Left ventricle myocardium inferior (tissue), 1 donor: ENCODE measurements around the gene ABR. TPM values are rescaled to one million over a fixed set of nuclear protein-coding genes. Genes with fewer than 3 reads are reported as not detected.

ENCODE experiments used
- DNase-seq: peaks from one replicate; pipeline ENCODE4 v3.0.0-alpha.2; 2020
- H3K27ac ChIP-seq: fragments of 200-600 bp; replicated peaks from 2 replicates; pipeline ENCODE4 v1.8.0; 2021
- H3K27me3 ChIP-seq: fragments of 200-600 bp; 2 replicates; pipeline ENCODE4 v1.8.0; 2021; ENCODE audit warnings: low read depth
- H3K36me3 ChIP-seq: fragments of 200-600 bp; 2 replicates; pipeline ENCODE4 v1.8.0; 2021
- H3K4me1 ChIP-seq: fragments of 200-600 bp; 2 replicates; pipeline ENCODE4 v1.8.0; 2021
- H3K4me3 ChIP-seq: fragments of 200-600 bp; 2 replicates; pipeline ENCODE4 v1.8.0; 2021; ENCODE audit warnings: mild to moderate bottlenecking, moderate library complexity
- H3K9me3 ChIP-seq: fragments of 200-600 bp; replicated peaks from 2 replicates; pipeline ENCODE4 v1.8.0; 2021
- CTCF ChIP-seq: fragments of 200-600 bp; IDR thresholded peaks from 2 replicates; pipeline ENCODE4 v1.8.0; 2021; ENCODE audit warnings: antibody characterized with exemption, mild to moderate bottlenecking, borderline replicate concordance
- intact Hi-C: fragments of 100-400 bp; cut with micrococcal nuclease; formaldehyde crosslinking; loops from one replicate; pipeline ENCODE4 v1.11.0; 2022
- total RNA-seq: library from RNA; stranded (reverse); fragmentation: NEBNext Ultra II Directional; extraction: Animal tissue kit (Norgen Biotek cat#: 25700); gene quantifications from one replicate; pipeline ENCODE4 v1.2.1, GENCODE V29; 2021
- donor health status: DM: no; HTN: yes; CAD: no; lungs with severe emphysema.

Gene ABR
- total RNA-seq, 1 donor from 2014 or later: 170 TPM

DNA sequence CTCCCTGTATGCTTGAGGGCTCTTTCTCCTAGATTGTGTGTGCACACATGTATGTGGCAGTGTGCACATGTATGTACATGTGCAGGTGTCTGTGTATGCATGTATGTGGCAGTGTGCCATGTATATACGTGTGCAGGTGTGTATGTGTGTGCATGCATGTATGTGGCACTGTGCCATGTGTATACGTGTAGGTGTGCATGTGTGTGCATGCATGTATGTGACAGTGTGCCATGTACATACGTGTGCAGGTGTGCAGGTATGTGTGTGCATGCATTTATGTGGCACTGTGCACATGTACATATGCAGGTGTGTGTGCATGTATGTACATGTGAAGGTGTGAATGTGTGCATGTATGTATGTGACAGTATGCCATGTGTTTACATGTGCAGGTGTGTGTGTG, 46.5 kb upstream of the ABR start:
- Histone ChIP-seq H3K27me3 (peaks cover 52% of the 10 kb centered on the region), H3K9me3 (no peaks in the 10 kb centered on the region), H3K4me1 (peaks cover 29% of the 10 kb centered on the region), H3K36me3 (no peaks in the 10 kb centered on the region), H3K27ac (no peak overlapping the region), H3K4me3 (no peak overlapping the region)
- no peak for DNase-seq
- no peak for TF ChIP-seq CTCF
- intact Hi-C loops: no loop called here

DNA sequence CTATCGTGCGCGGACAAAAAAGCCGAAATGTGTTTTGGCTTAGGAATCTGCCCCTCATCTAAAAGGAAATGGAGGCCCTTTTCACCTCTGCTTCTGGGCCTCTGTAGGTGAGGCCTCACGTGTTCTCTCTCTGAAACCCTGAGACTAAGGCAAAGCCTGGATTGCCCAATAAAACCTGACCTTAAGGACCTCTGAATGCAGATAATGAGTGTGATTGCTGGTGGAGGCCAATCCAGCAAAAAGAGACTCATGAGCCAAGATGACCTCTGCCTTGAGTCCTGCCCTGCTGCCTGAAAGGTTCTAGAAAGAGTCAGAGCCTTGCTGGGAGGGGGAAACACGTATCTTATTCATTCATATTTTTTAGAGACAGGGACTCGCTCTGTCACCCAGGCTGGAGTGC, 44.5 kb upstream of the ABR start:
- no peak for DNase-seq
- H3K4me1 ChIP-seq: peaks cover 18% of the 10 kb centered on the region
- peaks cover 45% of the 10 kb centered on the region for H3K27me3 ChIP-seq
- H3K36me3 ChIP-seq: no peaks in the 10 kb centered on the region
- intact Hi-C loops: no loop called here
- no peaks in the 10 kb centered on the region for H3K9me3 ChIP-seq
- no peak overlapping the region for H3K27ac ChIP-seq
- no peak overlapping the region for H3K4me3 ChIP-seq
- TF ChIP-seq CTCF: no peak

DNA sequence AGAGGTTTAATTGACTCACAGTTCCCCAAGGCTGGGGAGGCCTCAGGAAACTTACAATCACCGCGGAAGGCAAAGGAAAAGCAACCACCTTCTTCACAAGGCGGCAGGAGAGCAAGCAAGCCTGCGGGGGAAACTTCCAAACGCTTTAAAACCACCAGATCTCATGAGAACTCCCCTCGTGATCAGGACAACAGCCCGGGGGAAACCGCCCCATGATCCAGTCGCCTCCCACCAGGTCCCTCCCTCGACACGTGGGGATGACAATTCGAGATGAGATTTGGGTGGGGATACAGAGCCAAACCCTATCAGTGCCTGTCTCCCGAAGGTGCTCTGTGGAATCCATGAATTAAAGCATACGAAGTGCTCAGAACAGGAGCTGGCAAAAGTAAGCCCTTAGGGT, 43.9 kb upstream of the ABR start:
- no peak for TF ChIP-seq CTCF
- intact Hi-C loops: no loop called here
- DNase-seq: no peak
- Histone ChIP-seq H3K4me1 (peaks cover 11% of the 10 kb centered on the region), H3K27ac (no peak overlapping the region), H3K27me3 (peaks cover 39% of the 10 kb centered on the region), H3K9me3 (no peaks in the 10 kb centered on the region), H3K4me3 (no peak overlapping the region), H3K36me3 (no peaks in the 10 kb centered on the region)

- intact Hi-C loops: no loop called here
These were observed 42.5 kb upstream of the ABR start for GRCh38 chr17:1222321-1222720.

GRCh38 chr17:1221209-1221608, 41.4 kb upstream of the ABR start:
- Histone ChIP-seq H3K36me3 (no peaks in the 10 kb centered on the region), H3K27ac (no peak overlapping the region), H3K27me3 (peaks cover 34% of the 10 kb centered on the region), H3K4me3 (no peak overlapping the region), H3K4me1 (no peaks in the 10 kb centered on the region), H3K9me3 (no peaks in the 10 kb centered on the region)
- intact Hi-C loops: no loop called here
- no peak for TF ChIP-seq CTCF
- DNase-seq: no peak

More at GRCh38 chr17:1222321-1222720, 42.5 kb upstream of the ABR start:
- TF ChIP-seq CTCF: no peak
- Histone ChIP-seq H3K4me3 (no peak overlapping the region), H3K27ac (no peak overlapping the region), H3K4me1 (no peaks in the 10 kb centered on the region), H3K36me3 (no peaks in the 10 kb centered on the region), H3K27me3 (peaks cover 31% of the 10 kb centered on the region), H3K9me3 (no peaks in the 10 kb centered on the region)
- DNase-seq: no peak

DNA sequence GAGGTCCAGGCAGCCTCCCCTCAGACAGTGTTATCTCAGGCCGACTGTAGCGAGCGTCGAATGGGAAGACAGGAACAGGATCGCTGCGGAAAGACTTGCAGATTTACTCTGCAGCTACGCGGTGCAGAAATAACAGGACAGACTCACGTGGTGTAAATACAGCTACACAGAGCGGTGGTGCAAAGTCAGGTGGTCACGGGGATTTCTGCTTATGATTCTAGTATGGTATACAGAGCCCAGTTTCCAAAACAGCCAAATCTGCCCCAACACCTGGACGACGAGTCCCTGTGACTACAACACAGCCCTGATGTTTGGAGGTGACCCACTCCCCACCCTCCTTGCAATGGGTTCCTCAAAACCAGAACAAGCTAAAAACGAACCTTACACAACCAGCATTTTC, 40.6 kb upstream of the ABR start:
- H3K27me3 ChIP-seq: peaks cover 35% of the 10 kb centered on the region
- no peaks in the 10 kb centered on the region for H3K36me3 ChIP-seq
- no peak for DNase-seq
- TF ChIP-seq CTCF: no peak
- H3K4me1 ChIP-seq: no peaks in the 10 kb centered on the region
- intact Hi-C loops: no loop called here
- no peak overlapping the region for H3K4me3 ChIP-seq
- H3K9me3 ChIP-seq: no peaks in the 10 kb centered on the region
- no peak overlapping the region for H3K27ac ChIP-seq
